ENCODE results near the gene RAD23B.

The RAD23B gene

GRCh38 chr9:107336718-107337360 is 53.8 kb downstream of the RAD23B start:
- no peak for DNase-seq (ENCODE audit: low spot score)

DNA sequence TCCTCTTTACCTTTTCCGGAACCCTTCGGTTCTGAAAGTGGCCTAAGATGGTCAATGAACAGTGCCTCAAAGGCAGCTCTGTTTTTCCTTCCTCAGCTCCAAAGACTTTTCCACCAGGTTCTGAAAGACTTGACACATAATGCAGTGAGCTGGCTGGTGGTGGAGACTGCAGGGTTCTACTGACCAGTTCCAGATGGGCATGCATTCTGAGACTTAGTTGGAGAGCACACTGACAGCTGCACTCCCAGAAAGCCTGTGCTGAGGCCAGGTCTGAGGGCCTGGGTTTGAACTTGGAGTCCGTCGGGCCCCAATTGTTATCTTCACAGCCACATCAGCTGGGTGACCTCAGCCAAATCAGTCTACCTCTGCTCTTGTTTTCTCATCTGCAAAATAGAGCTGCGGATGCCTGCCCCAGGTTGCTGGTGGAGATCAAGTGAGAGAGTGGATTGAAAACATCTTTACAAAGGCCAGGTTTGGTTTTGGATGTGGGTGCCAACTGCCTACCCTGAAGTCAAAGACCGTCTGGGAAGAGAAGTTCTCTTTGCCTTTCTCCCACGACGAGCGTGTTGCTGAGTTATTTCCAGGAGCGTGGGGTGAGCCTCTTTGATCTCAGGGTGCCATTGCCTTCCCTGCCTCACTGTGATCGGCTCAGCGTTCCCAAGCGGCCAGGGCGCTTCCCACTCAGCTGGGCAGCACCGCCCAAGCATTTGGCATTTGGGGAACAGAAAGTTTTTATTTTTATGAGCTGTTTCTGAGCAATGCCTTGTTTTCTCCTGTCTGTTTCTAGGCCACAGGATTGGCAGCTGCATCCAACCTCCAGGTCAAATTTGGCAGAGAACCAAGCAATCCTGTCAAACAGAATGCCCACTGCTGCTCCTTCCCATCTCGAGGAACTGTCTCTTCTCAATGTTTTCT is 54.9 kb downstream of the RAD23B start:
- no peak for DNase-seq (ENCODE audit: low spot score)

- DNase-seq (ENCODE audit: low spot score) = no peak
These were observed 56.0 kb downstream of the RAD23B start for GRCh38 chr9:107338911-107339659.

- peak; percentile 85 for DNase-seq (ENCODE audit: low spot score)
These were observed 58.0 kb downstream of the RAD23B start for GRCh38 chr9:107340920-107341632.

DNA sequence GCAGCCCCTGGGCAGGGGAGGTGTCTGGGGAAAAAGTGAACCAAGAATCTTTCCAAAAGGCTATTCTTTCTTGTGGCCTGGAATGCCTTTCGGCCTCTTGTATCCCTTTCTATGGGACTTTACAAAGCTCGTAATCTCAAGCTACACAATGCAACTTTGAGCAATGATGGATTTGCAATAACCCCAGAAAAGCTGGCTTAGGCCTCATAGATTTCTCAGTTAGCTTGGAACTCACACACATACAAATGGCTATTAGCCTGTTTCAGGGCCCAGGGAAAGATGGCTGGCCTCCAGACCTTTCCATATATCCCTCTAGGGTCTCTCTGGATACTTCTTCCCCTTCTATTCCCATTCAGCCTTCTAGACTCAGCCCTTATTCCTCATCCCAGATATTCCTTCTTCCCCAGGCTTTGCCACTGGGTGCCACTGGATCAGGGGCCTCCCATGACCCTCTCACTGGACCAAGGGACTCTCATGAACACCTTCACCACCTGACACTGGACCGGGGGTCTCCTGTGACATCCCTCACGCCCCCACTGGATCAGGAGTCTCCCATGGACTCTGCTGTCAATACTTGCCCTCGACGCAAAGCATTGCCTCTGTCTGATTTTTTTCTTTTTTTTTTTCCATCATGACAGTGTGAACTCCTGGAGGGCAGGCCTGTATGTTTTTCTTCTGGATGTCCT is 59.5 kb downstream of the RAD23B start:
- DNase-seq (ENCODE audit: low spot score) = no peak

GRCh38 chr9:107345327-107345726 is 62.2 kb downstream of the RAD23B start:
- no peak for DNase-seq (ENCODE audit: low spot score)

DNA sequence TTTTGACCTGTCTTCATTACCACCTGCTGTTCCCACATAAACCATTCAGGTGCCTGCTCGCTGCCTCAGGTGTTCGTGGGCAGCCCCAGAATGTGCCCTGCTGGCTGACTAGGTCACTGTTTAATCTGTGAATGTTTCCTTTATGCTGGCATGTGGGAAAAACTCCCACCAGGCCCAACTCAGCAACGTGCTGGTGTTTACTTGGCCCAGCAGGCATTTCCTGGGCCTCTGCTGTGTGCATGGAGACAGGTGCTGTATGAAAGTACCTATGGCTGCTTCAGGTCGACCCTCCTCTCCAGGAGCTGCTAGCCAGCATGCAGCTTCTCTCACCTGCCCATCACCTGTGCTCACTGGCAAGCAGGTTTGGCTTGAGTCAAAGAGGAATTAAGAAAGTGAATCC is 65.8 kb downstream of the RAD23B start:
- DNase-seq (ENCODE audit: low spot score) = no peak

GRCh38 chr9:107350443-107350842 is 67.4 kb downstream of the RAD23B start:
- no peak for DNase-seq (ENCODE audit: low spot score)

GRCh38 chr9:107351382-107352045 is 68.4 kb downstream of the RAD23B start:
- DNase-seq (ENCODE audit: low spot score) = no peak

GRCh38 chr9:107355394-107355793 is 72.3 kb downstream of the RAD23B start:
- DNase-seq (ENCODE audit: low spot score) = no peak

- no peak for DNase-seq (ENCODE audit: low spot score)
These were observed 75.9 kb downstream of the RAD23B start for GRCh38 chr9:107358986-107359385.

- no peak for DNase-seq (ENCODE audit: low spot score)
These were observed 77.0 kb downstream of the RAD23B start for GRCh38 chr9:107360098-107360497.

- DNase-seq (ENCODE audit: low spot score) = no peak
These were observed 78.7 kb downstream of the RAD23B start for GRCh38 chr9:107361816-107362215.

- DNase-seq (ENCODE audit: low spot score) = peak; percentile 69
These were observed 80.6 kb downstream of the RAD23B start for GRCh38 chr9:107363516-107364152.

DNA sequence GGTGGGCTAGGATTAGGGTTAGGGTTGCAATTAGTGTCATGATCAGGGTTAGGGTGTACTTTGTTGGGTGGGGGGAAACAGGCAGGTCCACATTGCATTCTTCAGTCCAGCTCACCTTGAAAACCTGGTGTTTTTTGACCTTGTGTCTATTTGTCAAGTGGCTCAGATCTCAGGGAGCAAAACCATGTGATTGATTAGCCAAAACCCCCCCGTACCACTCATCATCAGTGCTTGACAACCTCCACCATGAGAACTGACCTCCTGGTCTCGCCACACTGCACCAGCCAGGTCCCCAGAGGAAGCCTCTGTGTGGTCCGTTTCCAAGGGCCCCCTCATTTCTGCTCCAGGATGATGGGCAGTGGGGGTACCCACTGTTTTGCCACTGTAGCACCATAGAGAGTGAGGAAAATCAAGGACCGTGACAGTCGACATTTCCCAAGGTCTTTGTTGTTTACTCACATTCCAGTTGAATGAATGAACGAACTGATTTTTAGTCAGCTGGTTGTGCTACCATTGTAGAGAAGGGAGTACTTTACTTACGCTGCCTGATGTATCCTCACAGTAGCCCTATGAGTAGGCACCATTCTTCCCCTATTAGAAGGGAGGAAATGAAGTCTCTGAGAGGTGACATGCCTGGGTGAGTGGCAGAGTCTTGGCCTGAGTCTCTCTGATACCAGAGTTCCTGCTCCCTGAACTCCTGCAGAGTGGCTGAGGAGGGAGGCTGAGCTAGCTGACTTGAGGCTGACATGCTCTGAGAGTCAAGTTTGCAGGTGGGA is 84.8 kb downstream of the RAD23B start:
- DNase-seq (ENCODE audit: low spot score) = no peak

GRCh38 chr9:107368696-107369095 is 85.6 kb downstream of the RAD23B start:
- DNase-seq (ENCODE audit: low spot score) = no peak

DNA sequence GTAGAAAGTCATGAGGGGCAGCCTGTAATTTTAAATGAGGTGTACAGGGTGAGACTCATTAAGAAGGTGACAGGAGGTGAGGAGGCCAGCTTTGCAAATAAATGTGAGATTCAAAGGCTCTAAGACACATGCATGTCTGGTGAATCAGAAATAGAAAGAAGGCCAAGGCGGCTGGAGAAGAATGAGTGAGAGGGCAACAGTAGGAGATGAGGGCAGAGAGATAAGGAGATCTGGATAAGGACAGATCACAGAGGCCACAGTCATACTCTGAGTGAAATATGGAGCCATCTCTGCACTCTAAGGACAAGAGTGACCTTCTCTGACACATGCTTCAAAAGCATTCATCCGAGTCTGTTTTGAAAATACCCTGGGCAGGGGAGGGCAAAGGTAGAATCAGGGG is 90.7 kb downstream of the RAD23B start:
- no peak for DNase-seq (ENCODE audit: low spot score)

DNA sequence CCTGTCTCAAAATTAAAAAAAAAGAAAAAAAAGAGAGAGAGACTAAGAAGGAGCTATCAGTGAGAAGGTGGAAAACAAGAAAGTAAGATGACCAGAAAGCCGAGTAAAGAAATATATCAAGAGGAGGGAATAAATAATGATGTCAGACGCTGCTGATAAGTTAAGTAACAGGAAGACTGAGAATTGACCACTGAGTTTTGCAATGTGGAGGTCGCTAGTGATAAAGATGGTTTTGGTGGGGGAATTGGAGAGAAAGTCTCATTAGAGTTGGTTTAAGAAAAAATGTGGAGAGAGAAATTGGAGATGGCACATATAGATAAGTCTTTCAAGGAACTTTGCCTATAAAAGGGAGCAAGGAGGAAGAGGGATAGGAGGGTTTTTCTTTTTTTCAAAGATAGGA is 91.9 kb downstream of the RAD23B start:
- no peak for DNase-seq (ENCODE audit: low spot score)

DNA sequence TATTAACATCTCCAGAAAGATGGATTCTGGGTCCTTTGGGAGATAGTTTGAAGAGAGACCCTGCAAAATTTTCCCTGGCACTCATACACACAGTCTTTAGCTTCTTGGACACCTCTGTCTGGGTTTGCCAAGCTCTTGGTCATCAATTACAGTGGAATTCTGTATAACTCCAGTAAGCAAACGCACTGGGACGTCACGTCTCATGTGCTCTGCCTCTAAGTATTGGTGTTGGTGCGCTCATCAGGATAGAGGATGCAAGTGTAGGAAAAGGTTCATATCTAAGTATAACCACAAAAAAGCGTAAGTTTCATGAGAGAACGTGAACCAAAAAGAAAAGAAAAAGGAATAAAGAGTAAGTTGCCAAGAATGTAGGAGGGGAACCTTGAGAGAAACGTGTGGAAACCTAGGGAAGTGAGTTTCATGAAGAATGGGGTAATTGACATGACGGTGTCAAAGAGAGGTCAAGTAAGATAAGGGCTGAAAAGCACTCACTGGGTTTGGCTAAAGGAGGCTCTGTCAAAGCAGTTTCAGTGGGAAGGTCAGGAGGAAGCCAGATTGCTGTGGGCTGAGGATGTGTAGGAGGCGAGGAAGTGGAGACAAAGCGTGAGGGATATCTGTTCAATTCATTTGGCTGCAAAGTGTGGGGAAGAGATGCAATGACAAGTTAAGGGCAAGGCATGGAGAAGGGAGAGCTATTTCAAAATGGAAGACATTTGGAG is 92.7 kb downstream of the RAD23B start:
- no peak for DNase-seq (ENCODE audit: low spot score)
